Activated CD4-positive, alpha-beta T cell treated with anti-CD3 and anti-CD28 coated beads, Interleukin-10, Interleukin-2, amounts not matched to agents 100 ng/mL and 50 ng/mL, durations not matched to agents 16 hours and 8 hours (primary cell): ENCODE results near the gene BTNL8.

ENCODE experiments used
- DNase-seq: peaks from one replicate; pipeline ENCODE4 v3.0.0-alpha.2; 2020

BTNL8 gene

GRCh38 chr5:180970336-180970735 lies 71.4 kb downstream of the BTNL8 start:
- DNase-seq: no peak

GRCh38 chr5:180970875-180971274 lies 71.9 kb downstream of the BTNL8 start:
- no peak for DNase-seq

GRCh38 chr5:180974612-180975315 lies 75.8 kb downstream of the BTNL8 start:
- DNase-seq: no peak

- DNase-seq: no peak
These were observed 76.4 kb downstream of the BTNL8 start for GRCh38 chr5:180975338-180975737.

- no peak for DNase-seq
These were observed 77.6 kb downstream of the BTNL8 start for GRCh38 chr5:180976518-180976917.

GRCh38 chr5:180977852-180978251 lies 78.9 kb downstream of the BTNL8 start:
- DNase-seq: no peak

- DNase-seq: no peak
These were observed 83.2 kb downstream of the BTNL8 start for GRCh38 chr5:180982008-180982741.

GRCh38 chr5:180988016-180988415 lies 89.1 kb downstream of the BTNL8 start:
- no peak for DNase-seq

- no peak for DNase-seq
These were observed 89.6 kb downstream of the BTNL8 start, which contains the start of gene BTNL3 for GRCh38 chr5:180988592-180988991. BTNL3 (plus strand) TSS chr5:180988846; CDS start chr5:180989029, 183 bp downstream.

- DNase-seq: no peak
These were observed 91.3 kb downstream of the BTNL8 start for GRCh38 chr5:180990086-180990881.

- no peak for DNase-seq
These were observed 91.9 kb downstream of the BTNL8 start for GRCh38 chr5:180990882-180991242.
